Activated naive CD8-positive, alpha-beta T cell treated with anti-CD3 and anti-CD28 coated beads for 36 hours (primary cell): ENCODE data around the gene EBNA1BP2. TPM values are rescaled to one million over a fixed set of nuclear protein-coding genes. Genes with fewer than 3 reads are reported as not detected.
"Not testable (repeated sequence)": the region's sequence is repeated elsewhere in the genome, so short reads cannot be mapped to it uniquely, and the experiment has no call there.

ENCODE experiments used
- DNase-seq: peaks from one replicate; pipeline ENCODE4 v3.0.0; 2021
- H3K27ac Mint-ChIP-seq: one replicate; pipeline ENCODE4 v1.8.0; 2022; ENCODE audit warnings: mild to moderate bottlenecking, moderate library complexity, mixed read lengths
- H3K27me3 Mint-ChIP-seq: one replicate; pipeline ENCODE4 v1.8.0; 2022; ENCODE audit warnings: mild to moderate bottlenecking, mixed read lengths
- H3K36me3 Mint-ChIP-seq: one replicate; pipeline ENCODE4 v1.8.0; 2021; ENCODE audit warnings: mild to moderate bottlenecking, mixed read lengths
- H3K4me1 Mint-ChIP-seq: one replicate; pipeline ENCODE4 v1.8.0; 2021; ENCODE audit warnings: mixed read lengths
- H3K4me3 Mint-ChIP-seq: one replicate; pipeline ENCODE4 v1.8.0; 2022; ENCODE audit warnings: mild to moderate bottlenecking, moderate library complexity, mixed read lengths
- H3K9me3 Mint-ChIP-seq: one replicate; pipeline ENCODE4 v1.8.0; 2022; ENCODE audit warnings: mixed read lengths
- total RNA-seq, 2 experiments: library from RNA; stranded (reverse); gene quantifications; one replicate each; pipeline ENCODE4 v1.2.3, GENCODE V29; 2021

The EBNA1BP2 gene
- total RNA-seq, 2 experiments from 2014 or later = 164 to 167 TPM

DNA sequence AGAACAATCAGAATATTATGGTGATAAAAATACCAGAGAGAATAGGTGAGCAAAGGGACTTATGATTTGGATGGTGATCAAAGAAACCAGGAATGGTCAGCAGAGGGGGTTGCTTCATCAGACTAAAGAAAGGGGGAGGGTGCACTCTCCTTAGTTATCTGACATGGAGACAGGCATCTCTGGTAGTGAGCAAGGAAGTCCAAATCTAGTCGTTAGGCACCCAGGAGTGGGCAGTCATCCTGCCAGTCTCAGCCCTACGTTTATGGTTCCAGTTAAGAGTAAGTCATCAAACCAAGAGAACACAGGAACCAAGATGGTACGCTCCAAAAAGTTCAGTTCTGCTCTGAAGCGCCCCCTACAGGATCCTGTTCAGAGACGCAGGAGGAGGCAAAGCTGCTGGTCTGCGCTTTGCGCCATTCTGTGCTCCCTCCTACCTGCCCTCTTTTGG is 28.6 kb downstream of the EBNA1BP2 start:
- no peak for DNase-seq
- Mint-ChIP-seq H3K36me3 (no peaks in the 10 kb centered on the region), H3K27ac (no peak overlapping the region), H3K4me1 (no peaks in the 10 kb centered on the region), H3K9me3 (peaks cover 1% of the 10 kb centered on the region), H3K27me3 (peaks cover 58% of the 10 kb centered on the region), H3K4me3 (no peak overlapping the region)

DNA sequence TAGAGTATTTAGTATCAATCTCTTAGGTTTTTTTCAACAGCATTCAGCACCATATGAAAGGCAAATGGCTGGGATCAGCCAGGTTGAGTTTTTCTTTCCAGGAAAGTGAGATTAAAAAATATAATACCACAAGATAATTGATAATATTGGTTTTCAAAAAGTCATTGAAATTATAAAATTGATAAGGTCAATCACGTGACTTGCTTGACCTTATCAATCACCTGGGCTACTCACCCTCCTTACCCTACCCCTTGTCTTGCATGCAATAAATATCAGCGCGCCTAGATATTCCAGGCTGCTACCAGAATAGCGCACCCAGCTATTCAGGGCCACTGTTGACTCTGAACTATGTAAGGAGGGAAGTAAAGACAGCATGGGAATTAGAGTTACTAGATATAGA is 31.5 kb downstream of the EBNA1BP2 start:
- no peak overlapping the region for H3K27ac Mint-ChIP-seq
- no peaks in the 10 kb centered on the region for H3K4me1 Mint-ChIP-seq
- peaks cover 35% of the 10 kb centered on the region for H3K27me3 Mint-ChIP-seq
- no peak overlapping the region for H3K4me3 Mint-ChIP-seq
- peaks cover 1% of the 10 kb centered on the region for H3K9me3 Mint-ChIP-seq
- no peak for DNase-seq
- H3K36me3 Mint-ChIP-seq = no peaks in the 10 kb centered on the region

DNA sequence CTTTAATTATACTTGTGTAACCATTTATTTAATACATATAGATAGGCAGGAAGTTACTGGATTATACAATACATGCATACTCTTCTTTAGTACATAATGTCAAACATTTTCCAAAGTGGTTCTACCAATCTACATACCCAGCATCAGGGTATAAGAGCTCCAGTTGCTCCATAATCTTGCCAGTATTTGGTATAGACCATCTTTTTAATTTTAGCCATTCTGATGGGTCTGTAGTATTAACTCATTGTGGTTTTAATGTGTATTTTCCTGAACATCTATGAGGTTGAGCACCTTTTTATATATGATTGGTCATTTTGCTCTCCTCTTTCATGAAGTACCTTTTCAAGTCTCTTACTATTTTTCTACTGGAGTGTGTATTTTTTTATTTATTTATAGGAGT is 32.1 kb downstream of the EBNA1BP2 start:
- no peaks in the 10 kb centered on the region for H3K36me3 Mint-ChIP-seq
- H3K4me1 Mint-ChIP-seq = no peaks in the 10 kb centered on the region
- no peak overlapping the region for H3K27ac Mint-ChIP-seq
- no peak for DNase-seq
- H3K27me3 Mint-ChIP-seq = peaks cover 29% of the 10 kb centered on the region
- H3K9me3 Mint-ChIP-seq = peaks cover 1% of the 10 kb centered on the region
- no peak overlapping the region for H3K4me3 Mint-ChIP-seq

DNA sequence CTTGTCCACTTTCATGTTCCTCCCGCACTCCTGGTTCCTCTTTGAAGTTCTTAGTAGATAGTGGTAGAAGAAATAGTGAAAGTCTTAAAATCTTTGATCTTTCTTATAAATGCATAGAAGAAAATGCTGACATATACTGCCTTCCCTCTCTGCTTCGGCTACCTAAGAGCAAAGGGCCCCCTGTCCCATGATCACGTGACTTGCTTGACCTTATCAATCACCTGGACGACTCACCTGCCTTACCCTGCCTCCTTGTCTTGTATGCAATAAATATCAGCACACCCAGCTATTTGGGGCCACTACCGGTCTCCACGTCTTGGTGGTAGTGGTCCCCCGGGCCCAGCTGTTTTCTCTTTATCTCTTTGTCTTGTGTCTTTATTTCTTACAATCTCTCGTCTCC is 32.8 kb downstream of the EBNA1BP2 start:
- H3K27ac Mint-ChIP-seq, H3K4me1 Mint-ChIP-seq, H3K36me3 Mint-ChIP-seq: not testable (repeated sequence)

GRCh38 chr1:43137445-43138052 is 34.5 kb downstream of the EBNA1BP2 start:
- Mint-ChIP-seq H3K4me3 (no peak overlapping the region), H3K4me1 (no peaks in the 10 kb centered on the region), H3K9me3 (peaks cover 3% of the 10 kb centered on the region), H3K36me3 (no peaks in the 10 kb centered on the region), H3K27ac (no peak overlapping the region), H3K27me3 (peaks cover 7% of the 10 kb centered on the region)
- no peak for DNase-seq

More for the DNA sequence above, 32.8 kb downstream of the EBNA1BP2 start:
- peaks cover 22% of the 10 kb centered on the region for H3K27me3 Mint-ChIP-seq
- not testable (repeated sequence) for DNase-seq, H3K4me3 Mint-ChIP-seq, H3K9me3 Mint-ChIP-seq

GRCh38 chr1:43135857-43136781 is 36.0 kb downstream of the EBNA1BP2 start:
- no peaks in the 10 kb centered on the region for H3K4me1 Mint-ChIP-seq
- no peak overlapping the region for H3K4me3 Mint-ChIP-seq
- H3K27ac Mint-ChIP-seq = no peak overlapping the region
- H3K36me3 Mint-ChIP-seq = no peaks in the 10 kb centered on the region
- peaks cover 12% of the 10 kb centered on the region for H3K27me3 Mint-ChIP-seq
- H3K9me3 Mint-ChIP-seq = peaks cover 3% of the 10 kb centered on the region
- no peak for DNase-seq

- Mint-ChIP-seq H3K9me3 (peaks cover 3% of the 10 kb centered on the region), H3K36me3 (no peaks in the 10 kb centered on the region), H3K4me3 (no peak overlapping the region), H3K27me3 (peaks cover 14% of the 10 kb centered on the region), H3K27ac (no peak overlapping the region), H3K4me1 (no peaks in the 10 kb centered on the region)
- DNase-seq = no peak
Measured at GRCh38 chr1:43134640-43135039, 37.5 kb downstream of the EBNA1BP2 start.

DNA sequence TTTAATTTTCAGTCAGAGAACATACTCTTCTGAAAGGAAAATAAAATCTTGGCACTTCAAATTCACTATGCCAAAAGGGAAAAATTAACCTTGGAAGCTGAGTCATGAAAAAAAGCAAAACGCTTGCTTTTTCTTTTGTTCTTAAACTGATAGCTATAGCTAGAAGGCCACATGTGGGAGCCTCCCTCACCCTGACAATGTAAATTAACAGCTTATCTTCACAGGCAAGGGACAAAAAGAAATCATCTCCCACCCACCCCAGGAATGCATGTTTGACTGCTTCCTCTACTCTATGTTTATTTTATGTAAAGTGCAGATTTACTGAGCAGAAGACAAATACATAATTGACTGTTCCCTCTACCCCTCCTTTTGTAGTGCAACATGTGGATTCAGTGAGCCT is 38.0 kb downstream of the EBNA1BP2 start:
- Mint-ChIP-seq H3K9me3 (peaks cover 1% of the 10 kb centered on the region), H3K36me3 (no peaks in the 10 kb centered on the region), H3K4me3 (no peak overlapping the region), H3K27ac (no peak overlapping the region), H3K27me3 (peaks cover 14% of the 10 kb centered on the region), H3K4me1 (no peaks in the 10 kb centered on the region)
- DNase-seq = no peak

DNA sequence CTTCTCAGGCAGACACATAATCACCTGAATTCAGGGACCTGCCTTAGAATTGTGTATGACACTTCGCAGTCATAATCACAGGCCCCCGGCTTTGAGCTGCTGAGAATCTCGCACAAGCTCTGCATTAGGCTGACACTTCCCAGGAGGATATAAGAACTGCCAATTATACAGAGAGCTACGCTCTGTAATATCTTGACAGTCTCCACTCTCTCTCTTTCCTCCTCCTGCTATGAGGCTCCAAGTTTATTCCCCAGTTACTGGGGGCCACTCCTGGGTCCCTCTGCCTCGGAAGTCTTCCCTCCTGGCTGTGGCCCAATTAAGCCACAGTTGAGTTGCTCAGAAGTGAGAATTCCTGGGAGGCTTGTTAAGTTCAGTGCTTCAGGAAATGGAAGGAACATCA is 42.7 kb downstream of the EBNA1BP2 start:
- Mint-ChIP-seq H3K27ac (no peak overlapping the region), H3K9me3 (no peaks in the 10 kb centered on the region), H3K27me3 (peaks cover 26% of the 10 kb centered on the region), H3K36me3 (no peaks in the 10 kb centered on the region), H3K4me1 (no peaks in the 10 kb centered on the region), H3K4me3 (no peak overlapping the region)
- DNase-seq = no peak

DNA sequence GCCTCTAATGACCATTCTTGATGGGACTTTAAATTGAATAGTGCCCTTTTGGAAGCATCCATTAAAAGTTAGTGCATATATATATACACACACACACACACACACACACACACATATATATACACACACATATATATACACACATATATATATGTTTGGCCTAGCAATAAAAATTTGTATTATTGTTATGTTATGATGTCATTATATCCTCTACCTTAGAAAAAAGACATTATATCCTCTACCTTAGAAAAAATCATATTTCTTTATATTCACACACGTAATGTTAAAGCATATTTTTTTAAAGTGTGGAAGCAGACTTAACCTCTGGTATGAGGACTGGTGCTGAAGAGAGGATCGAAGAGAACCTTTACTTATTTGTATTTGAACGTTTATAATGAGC is 43.3 kb downstream of the EBNA1BP2 start:
- Mint-ChIP-seq H3K4me1 (no peaks in the 10 kb centered on the region), H3K4me3 (no peak overlapping the region), H3K27ac (no peak overlapping the region), H3K36me3 (no peaks in the 10 kb centered on the region), H3K9me3 (no peaks in the 10 kb centered on the region), H3K27me3 (peaks cover 26% of the 10 kb centered on the region)
- DNase-seq = no peak

- Mint-ChIP-seq H3K27ac (no peak overlapping the region), H3K9me3 (no peaks in the 10 kb centered on the region), H3K36me3 (no peaks in the 10 kb centered on the region), H3K27me3 (peaks cover 36% of the 10 kb centered on the region), H3K4me3 (no peak overlapping the region), H3K4me1 (no peaks in the 10 kb centered on the region)
- no peak for DNase-seq
Measured at GRCh38 chr1:43123031-43123430, 49.1 kb downstream of the EBNA1BP2 start.

GRCh38 chr1:43121256-43121900 is 50.7 kb downstream of the EBNA1BP2 start:
- H3K36me3 Mint-ChIP-seq = no peaks in the 10 kb centered on the region
- no peak overlapping the region for H3K27ac Mint-ChIP-seq
- no peaks in the 10 kb centered on the region for H3K4me1 Mint-ChIP-seq
- no peaks in the 10 kb centered on the region for H3K9me3 Mint-ChIP-seq
- peaks cover 27% of the 10 kb centered on the region for H3K27me3 Mint-ChIP-seq
- H3K4me3 Mint-ChIP-seq = no peak overlapping the region
- no peak for DNase-seq

DNA sequence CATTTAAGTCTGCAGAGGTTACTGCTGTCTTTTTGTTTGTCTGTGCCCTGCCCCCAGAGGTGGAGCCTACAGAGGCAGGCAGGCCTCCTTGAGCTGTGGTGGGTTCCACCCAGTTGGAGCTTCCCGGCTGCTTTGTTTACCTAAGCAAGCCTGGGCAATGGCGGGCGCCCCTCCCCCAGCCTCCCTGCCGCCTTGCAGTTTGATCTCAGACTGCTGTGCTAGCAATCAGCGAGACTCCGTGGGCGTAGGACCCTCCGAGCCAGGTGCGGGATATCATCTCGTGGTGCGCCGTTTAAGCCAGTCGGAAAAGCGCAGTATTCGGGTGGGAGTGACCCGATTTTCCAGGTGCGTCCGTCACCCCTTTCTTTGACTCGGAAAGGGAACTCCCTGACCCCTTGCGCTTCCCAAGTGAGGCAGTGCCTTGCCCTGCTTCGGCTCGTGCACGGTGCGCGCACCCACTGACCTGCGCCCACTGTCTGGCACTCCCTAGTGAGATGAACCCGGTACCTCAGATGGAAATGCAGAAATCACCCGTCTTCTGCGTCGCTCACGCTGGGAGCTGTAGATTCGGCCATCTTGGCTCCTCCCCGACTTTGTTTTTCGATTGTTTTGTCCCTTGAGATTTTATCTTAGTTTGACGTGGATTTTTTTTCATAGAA is 52.0 kb downstream of the EBNA1BP2 start:
- H3K9me3 Mint-ChIP-seq, H3K27ac Mint-ChIP-seq, H3K36me3 Mint-ChIP-seq, DNase-seq, H3K4me3 Mint-ChIP-seq, H3K4me1 Mint-ChIP-seq: not testable (repeated sequence)
- peaks cover 27% of the 10 kb centered on the region for H3K27me3 Mint-ChIP-seq
